ENCODE measurements around the gene ATP1A2. TPM values are rescaled to one million over a fixed set of nuclear protein-coding genes. Genes with fewer than 3 reads are reported as not detected.

The ATP1A2 gene
- total and polyA plus RNA-seq, 2 of the 8 experiments (the other 6 are each of a cell fraction or from before 2014, with no cell fraction given): 39.7 to 40.8 TPM

DNA sequence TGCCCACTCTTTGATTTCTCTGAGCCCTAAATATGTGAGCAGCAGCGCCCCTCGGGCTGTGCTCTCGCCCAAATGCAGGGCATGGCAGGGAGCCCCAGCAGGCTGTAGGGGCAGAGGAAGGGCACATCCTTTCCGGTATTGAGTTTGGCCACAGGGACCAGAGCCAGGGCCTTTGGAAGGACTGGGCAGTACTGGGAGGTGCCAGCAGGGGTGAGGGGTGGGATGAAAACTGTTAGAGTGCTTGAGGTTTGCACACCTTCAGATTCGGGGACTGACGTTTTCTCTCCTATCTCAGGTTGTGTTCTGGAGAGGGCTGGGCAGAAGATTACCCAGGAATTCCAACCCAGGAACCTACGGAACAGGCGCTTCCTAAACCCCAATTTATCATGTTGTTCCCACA lies 2.2 kb upstream of the ATP1A2 start:
- peaks cover 17 to 63% (median 46%) of the 10 kb centered on the region in 4 experiments for H3K4me1 ChIP-seq (replicated peaks in 1 of 4; ENCODE audit: control insufficient read depth in 3 of 4, insufficient read depth in 4 of 4, low read length in 3 of 4)

More for the DNA sequence above, 2.2 kb upstream of the ATP1A2 start:
- POLR2A ChIA-PET (ENCODE audit: partially characterized antibody): interaction anchor here (1.2 kb wide), 1 partner anchor 11 kb away, joined by 3 read pairs; no protein-coding TSS in a partner anchor
- Histone ChIP-seq H2BK120ac (replicated peaks; ENCODE audit: low read depth, low read length) (peak overlapping the region; percentile 24), H3K4ac (replicated peaks; ENCODE audit: insufficient read length, low read depth, low read length) (no peak overlapping the region), H3K9ac (replicated peaks in 1 of 4; ENCODE audit: extremely low read depth in 1 of 4, low read depth in 3 of 4, low read length in 3 of 4) (no peak overlapping the region), H3K4me2 (ENCODE audit: insufficient read depth in 1 of 2, low read depth in 2 of 2, low read length in 2 of 2) (no peak overlapping the region; a peak in 1 of 4 replicates), H3K36me3 (ENCODE audit: control insufficient read depth in 2 of 4, insufficient read depth in 4 of 4, low read length in 3 of 4) (no peaks in the 10 kb centered on the region; a peak in 1 of 8 replicates), H3K56ac (replicated peaks; ENCODE audit: insufficient read length, low read depth, low read length) (no peak overlapping the region), H3K23ac (ENCODE audit: insufficient read length) (no peak overlapping the region), H3K79me1 (ENCODE audit: low read depth, low read length) (no peaks in the 10 kb centered on the region), H2BK12ac (ENCODE audit: low read depth, low read length) (0 out of 2 replicates have a peak overlapping the region, but pooled peaks have one; percentile 55), H3K27me3 (replicated peaks in 1 of 4; ENCODE audit: control insufficient read depth in 3 of 4, extremely low read depth in 1 of 4, insufficient read depth in 3 of 4, low read length in 3 of 4) (no peaks in the 10 kb centered on the region; a peak in 1 of 7 replicates), H2AK5ac (ENCODE audit: low read depth, low read length) (0 out of 2 replicates have a peak overlapping the region, but pooled peaks have one; percentile 28), H2BK5ac (ENCODE audit: low read depth, low read length) (0 out of 2 replicates have a peak overlapping the region, but pooled peaks have one; percentile 14), H3K23me2 (ENCODE audit: low read depth, low read length) (peaks cover 8% of the 10 kb centered on the region), H3K18ac (ENCODE audit: extremely low read depth, low read length) (no peak overlapping the region; the same call in 1 of the 2 replicates), H4K20me1 (replicated peaks in 1 of 2; ENCODE audit: control insufficient read depth in 1 of 2, insufficient read depth in 2 of 2, low read length in 2 of 2) (no peaks in the 10 kb centered on the region), H3K27ac (ENCODE audit: low read depth, low read length) (no peak overlapping the region), H4K8ac (ENCODE audit: extremely low read depth, insufficient read depth, low read length) (no peak overlapping the region), H3K4me3 (ENCODE audit: extremely low read depth in 1 of 4, insufficient read depth in 2 of 4, low read depth in 3 of 4, low read length in 4 of 4) (no peak overlapping the region), H3K14ac (ENCODE audit: insufficient read length) (no peak overlapping the region), H4K5ac (ENCODE audit: insufficient read length, low read depth, low read length) (no peak overlapping the region), H2AFZ (ENCODE audit: low read length) (no peak overlapping the region), H2BK20ac (ENCODE audit: low read length) (0 out of 2 replicates have a peak overlapping the region, but pooled peaks have one; percentile 84), H2BK15ac (ENCODE audit: low read length) (peak overlapping the region; percentile 67; the same call in 1 of the 2 replicates), H3K9me3 (ENCODE audit: insufficient read depth in 2 of 2, low read depth in 1 of 2, low read length in 1 of 2) (no peaks in the 10 kb centered on the region), H3K79me2 (ENCODE audit: control insufficient read depth in 1 of 2, insufficient read depth in 2 of 2, low read length in 2 of 2) (peaks cover 0 to 8% of the 10 kb centered on the region in 2 experiments; a peak in 1 of 4 replicates), H4K91ac (replicated peaks; ENCODE audit: insufficient read length, low read length) (no peak overlapping the region)
- peak; percentile 24 for FAIRE-seq
- DNase-seq (ENCODE audit: low read depth in 1 of 2, low spot score in 2 of 2): no peak
- CTCF ChIA-PET (ENCODE audit: partially characterized antibody): interaction anchor here (0.9 to 18.1 kb wide), 9 partner anchors 10 to 107 kb away, joined by 3 to 256 read pairs (median 6); partner anchors contain the start of gene CASQ1
- TF ChIP-seq, protein P1, sequence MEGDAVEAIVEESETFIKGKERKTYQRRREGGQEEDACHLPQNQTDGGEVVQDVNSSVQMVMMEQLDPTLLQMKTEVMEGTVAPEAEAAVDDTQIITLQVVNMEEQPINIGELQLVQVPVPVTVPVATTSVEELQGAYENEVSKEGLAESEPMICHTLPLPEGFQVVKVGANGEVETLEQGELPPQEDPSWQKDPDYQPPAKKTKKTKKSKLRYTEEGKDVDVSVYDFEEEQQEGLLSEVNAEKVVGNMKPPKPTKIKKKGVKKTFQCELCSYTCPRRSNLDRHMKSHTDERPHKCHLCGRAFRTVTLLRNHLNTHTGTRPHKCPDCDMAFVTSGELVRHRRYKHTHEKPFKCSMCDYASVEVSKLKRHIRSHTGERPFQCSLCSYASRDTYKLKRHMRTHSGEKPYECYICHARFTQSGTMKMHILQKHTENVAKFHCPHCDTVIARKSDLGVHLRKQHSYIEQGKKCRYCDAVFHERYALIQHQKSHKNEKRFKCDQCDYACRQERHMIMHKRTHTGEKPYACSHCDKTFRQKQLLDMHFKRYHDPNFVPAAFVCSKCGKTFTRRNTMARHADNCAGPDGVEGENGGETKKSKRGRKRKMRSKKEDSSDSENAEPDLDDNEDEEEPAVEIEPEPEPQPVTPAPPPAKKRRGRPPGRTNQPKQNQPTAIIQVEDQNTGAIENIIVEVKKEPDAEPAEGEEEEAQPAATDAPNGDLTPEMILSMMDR (IDR thresholded peaks at IDR 0.05; ENCODE audit: control extremely low read depth in 1 of 3, insufficient read depth in 1 of 3, low read depth in 1 of 3, low read length in 3 of 3): peak in 2 of 3 experiments; percentile 19 to 21; a peak in 2 of 4 replicates
- TF ChIP-seq, protein P2, sequence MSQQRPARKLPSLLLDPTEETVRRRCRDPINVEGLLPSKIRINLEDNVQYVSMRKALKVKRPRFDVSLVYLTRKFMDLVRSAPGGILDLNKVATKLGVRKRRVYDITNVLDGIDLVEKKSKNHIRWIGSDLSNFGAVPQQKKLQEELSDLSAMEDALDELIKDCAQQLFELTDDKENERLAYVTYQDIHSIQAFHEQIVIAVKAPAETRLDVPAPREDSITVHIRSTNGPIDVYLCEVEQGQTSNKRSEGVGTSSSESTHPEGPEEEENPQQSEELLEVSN (IDR thresholded peaks at IDR 0.05): no peak
- 76% methylated on average over 8 of the region's 8 CpGs; no CpG with 5 or more reads in 1 of the 2 experiments for WGBS, 2 experiments (ENCODE audit: extremely low coverage in 1 of 2, insufficient coverage in 1 of 2, insufficient read length in 1 of 2, insufficient replicate concordance in 2 of 2, low coverage in 1 of 2, low lambda C conversion rate in 2 of 2, missing lambda C conversion rate in 1 of 2)
